ENCODE data around the gene ARSJ. TPM values are rescaled to one million over a fixed set of nuclear protein-coding genes. Genes with fewer than 3 reads are reported as not detected.
"Not testable (repeated sequence)": the region's sequence is repeated elsewhere in the genome, so short reads cannot be mapped to it uniquely, and the experiment has no call there.

The ARSJ gene
- polyA plus RNA-seq, 3 donors from 2014 or later = 0.99 TPM; not detected in 2

DNA sequence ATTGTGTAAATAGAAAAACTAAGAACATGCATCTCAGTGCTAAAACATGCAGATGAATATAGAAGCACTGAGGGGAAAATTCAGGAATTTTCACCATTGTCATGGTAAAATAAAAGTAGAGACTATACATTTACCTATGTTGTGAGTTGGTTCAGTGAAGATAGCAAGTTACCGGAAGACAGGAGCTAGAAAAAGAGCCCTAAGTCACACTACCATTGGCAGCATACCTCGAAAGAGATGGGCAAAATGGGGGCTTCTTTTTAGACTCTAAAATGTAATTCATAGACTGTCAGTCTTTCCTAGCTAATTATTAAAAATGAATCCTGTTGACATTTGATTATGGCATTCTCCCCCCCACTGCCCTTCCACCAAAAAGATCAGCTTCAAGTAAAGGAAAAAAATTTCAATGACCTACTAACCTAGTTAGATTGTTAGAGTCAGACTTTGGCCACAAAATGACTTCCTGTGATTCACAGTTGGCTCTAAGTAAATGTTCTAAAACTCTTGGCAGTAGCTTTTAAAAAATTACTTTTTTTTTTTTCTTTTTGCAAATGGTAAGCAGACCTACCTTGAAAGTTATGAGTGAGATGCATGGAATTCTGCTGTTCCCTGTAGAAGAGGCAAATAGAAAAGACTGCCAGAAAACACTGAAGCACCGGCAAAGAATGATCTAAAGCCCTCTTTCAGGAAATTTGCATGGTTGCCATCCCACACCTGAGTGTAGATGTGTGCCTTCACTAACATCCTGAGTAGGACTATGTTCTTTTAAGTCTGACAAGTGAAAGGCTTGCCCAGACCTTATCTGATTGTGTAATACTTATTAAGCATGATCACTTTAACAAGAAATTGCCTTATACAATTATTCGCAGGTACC lies 26.4 kb upstream of the ARSJ start:
- no peaks in the 10 kb centered on the region for H3K9me3 Mint-ChIP-seq
- peak overlapping the region; percentile 79 to 94 (median 83) for H3K4me3 Mint-ChIP-seq
- peaks cover 0 to 8% (median 5%) of the 10 kb centered on the region in 3 donors for H3K36me3 Mint-ChIP-seq
- peak; percentile 55 to 62 (median 60) for DNase-seq
- peaks cover 0 to 8% (median 2%) of the 10 kb centered on the region in 3 donors for H3K27me3 Mint-ChIP-seq (ENCODE audit: low read depth in 3 of 3)
- H3K27ac Mint-ChIP-seq = peak overlapping the region; percentile 88 to 95 (median 91)
- H3K4me1 Mint-ChIP-seq = peaks cover 59 to 87% of the 10 kb centered on the region in 2 donors

DNA sequence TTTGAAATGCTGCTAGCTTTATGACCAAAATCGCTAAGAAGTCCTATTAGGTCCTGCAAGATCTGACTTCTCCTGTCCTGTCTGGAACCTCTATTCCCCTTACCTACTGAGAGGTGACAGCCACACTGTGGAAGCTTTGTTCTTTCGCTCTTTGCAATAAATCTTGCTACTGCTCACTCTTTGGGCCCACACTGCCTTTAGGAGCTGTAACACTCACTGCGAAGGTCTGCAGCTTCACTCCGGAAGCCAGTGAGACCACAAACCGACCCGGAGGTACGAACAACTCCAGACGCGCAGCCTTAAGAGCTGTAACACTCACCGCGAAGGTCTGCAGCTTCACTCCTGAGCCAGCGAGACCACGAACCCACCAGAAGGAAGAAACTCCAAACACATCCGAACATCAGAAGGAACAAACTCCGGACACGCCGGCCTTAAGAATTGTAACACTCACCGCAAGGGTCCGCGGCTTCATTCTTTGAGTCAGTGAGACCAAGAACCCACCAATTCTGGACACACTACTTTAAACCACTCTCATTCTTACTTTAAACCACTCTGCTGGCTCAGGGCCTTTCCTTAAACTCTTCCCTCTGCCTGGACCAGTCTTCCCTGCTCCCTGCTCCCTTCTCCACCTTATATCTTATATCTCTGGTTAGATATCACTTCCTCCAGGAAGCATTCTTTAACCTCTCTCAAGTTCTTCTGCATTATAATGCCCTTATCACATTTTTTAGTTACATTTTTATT lies 25.2 kb upstream of the ARSJ start:
- peak; percentile 57 to 66 (median 59) for DNase-seq
- not testable (repeated sequence) for H3K27me3 Mint-ChIP-seq (ENCODE audit: low read depth in 3 of 3); H3K9me3 Mint-ChIP-seq; H3K36me3 Mint-ChIP-seq
- Mint-ChIP-seq H3K4me3 (peak overlapping the region; percentile 79 to 94 (median 83)), H3K27ac (peak overlapping the region; percentile 89 to 95 (median 92)), H3K4me1 (peaks cover 59 to 82% of the 10 kb centered on the region in 2 donors)

DNA sequence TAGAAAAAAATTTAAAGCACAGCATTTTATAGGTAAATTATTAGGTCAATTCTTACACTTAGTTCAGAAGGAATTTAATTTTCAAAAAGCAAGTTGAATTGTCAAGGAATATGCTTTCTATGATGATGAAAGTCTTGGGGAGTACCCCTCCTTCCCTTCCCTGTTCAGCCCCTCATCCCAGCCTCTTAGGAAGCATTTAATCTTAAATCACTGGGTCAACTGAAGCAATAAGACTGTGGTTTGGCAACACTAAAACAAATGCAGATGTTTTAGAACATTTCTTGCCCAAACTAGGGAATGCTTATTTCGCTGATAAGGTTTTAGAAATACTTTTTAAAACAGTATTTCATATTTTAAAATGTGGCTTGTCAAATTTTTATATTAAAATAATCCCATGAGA lies 19.1 kb upstream of the ARSJ start:
- DNase-seq = no peak
- Mint-ChIP-seq H3K4me3 (no peak overlapping the region), H3K4me1 (peaks cover 15 to 33% of the 10 kb centered on the region in 2 donors), H3K9me3 (no peaks in the 10 kb centered on the region), H3K27ac (no peak overlapping the region), H3K27me3 (ENCODE audit: low read depth in 3 of 3) (peaks cover 0 to 2% (median 0%) of the 10 kb centered on the region in 3 donors), H3K36me3 (no peaks in the 10 kb centered on the region)

DNA sequence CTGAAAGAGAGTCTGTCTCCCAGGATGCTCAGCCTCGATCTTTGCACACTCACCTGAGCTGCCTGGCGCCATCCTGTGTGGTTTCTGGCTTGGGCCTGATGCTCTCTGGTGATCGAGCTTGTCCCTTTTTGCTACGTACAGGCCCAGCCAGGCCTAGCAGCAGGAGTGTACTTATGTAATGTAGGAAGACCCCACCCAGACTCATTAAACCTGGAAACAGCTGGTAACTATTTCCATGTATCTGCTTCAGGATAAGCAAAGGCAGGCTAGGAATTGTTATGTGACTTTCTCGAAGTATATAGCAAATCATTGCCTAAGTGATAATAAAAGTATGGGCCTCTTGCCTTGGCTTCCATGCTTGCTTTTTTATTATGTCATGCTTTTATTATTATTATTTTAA lies 18.6 kb upstream of the ARSJ start:
- no peak for DNase-seq
- H3K4me1 Mint-ChIP-seq = peaks cover 14 to 28% of the 10 kb centered on the region in 2 donors
- H3K4me3 Mint-ChIP-seq = no peak overlapping the region
- H3K27me3 Mint-ChIP-seq (ENCODE audit: low read depth in 3 of 3) = peaks cover 0 to 2% (median 0%) of the 10 kb centered on the region in 3 donors
- H3K27ac Mint-ChIP-seq = no peak overlapping the region
- no peaks in the 10 kb centered on the region for H3K36me3 Mint-ChIP-seq
- no peaks in the 10 kb centered on the region for H3K9me3 Mint-ChIP-seq

- H3K36me3 Mint-ChIP-seq = no peaks in the 10 kb centered on the region
- H3K4me1 Mint-ChIP-seq = peaks cover 8 to 19% of the 10 kb centered on the region in 2 donors
- no peak overlapping the region for H3K4me3 Mint-ChIP-seq
- H3K27ac Mint-ChIP-seq = no peak overlapping the region
- peaks cover 0 to 2% (median 0%) of the 10 kb centered on the region in 3 donors for H3K27me3 Mint-ChIP-seq (ENCODE audit: low read depth in 3 of 3)
- H3K9me3 Mint-ChIP-seq = no peaks in the 10 kb centered on the region
- no peak for DNase-seq
Observed at GRCh38 chr4:113997206-113997605, 17.8 kb upstream of the ARSJ start.

- no peaks in the 10 kb centered on the region for H3K9me3 Mint-ChIP-seq
- H3K27ac Mint-ChIP-seq = no peak overlapping the region
- H3K4me1 Mint-ChIP-seq = peaks cover 7 to 14% of the 10 kb centered on the region in 2 donors
- H3K4me3 Mint-ChIP-seq = no peak overlapping the region
- no peaks in the 10 kb centered on the region for H3K36me3 Mint-ChIP-seq
- DNase-seq = no peak
- H3K27me3 Mint-ChIP-seq (ENCODE audit: low read depth in 3 of 3) = peaks cover 0 to 2% (median 0%) of the 10 kb centered on the region in 3 donors
Observed at GRCh38 chr4:113996599-113997177, 17.2 kb upstream of the ARSJ start.

- Mint-ChIP-seq H3K36me3 (peaks cover 0 to 3% (median 2%) of the 10 kb centered on the region in 3 donors), H3K4me1 (peaks cover 7 to 8% of the 10 kb centered on the region in 2 donors), H3K27me3 (ENCODE audit: low read depth in 3 of 3) (peaks cover 0 to 3% (median 2%) of the 10 kb centered on the region in 3 donors), H3K4me3 (no peak overlapping the region), H3K9me3 (no peaks in the 10 kb centered on the region), H3K27ac (peak overlapping the region in 1 of 6 donors; percentile 8)
- DNase-seq = no peak
Observed at GRCh38 chr4:113993887-113994286, 14.4 kb upstream of the ARSJ start.

GRCh38 chr4:113990886-113991285 lies 11.4 kb upstream of the ARSJ start:
- Mint-ChIP-seq H3K4me1 (no peaks in the 10 kb centered on the region), H3K27me3 (ENCODE audit: low read depth in 3 of 3) (peaks cover 0 to 5% (median 0%) of the 10 kb centered on the region in 3 donors), H3K36me3 (peaks cover 0 to 11% (median 3%) of the 10 kb centered on the region in 3 donors), H3K27ac (no peak overlapping the region), H3K4me3 (no peak overlapping the region), H3K9me3 (no peaks in the 10 kb centered on the region)
- no peak for DNase-seq

DNA sequence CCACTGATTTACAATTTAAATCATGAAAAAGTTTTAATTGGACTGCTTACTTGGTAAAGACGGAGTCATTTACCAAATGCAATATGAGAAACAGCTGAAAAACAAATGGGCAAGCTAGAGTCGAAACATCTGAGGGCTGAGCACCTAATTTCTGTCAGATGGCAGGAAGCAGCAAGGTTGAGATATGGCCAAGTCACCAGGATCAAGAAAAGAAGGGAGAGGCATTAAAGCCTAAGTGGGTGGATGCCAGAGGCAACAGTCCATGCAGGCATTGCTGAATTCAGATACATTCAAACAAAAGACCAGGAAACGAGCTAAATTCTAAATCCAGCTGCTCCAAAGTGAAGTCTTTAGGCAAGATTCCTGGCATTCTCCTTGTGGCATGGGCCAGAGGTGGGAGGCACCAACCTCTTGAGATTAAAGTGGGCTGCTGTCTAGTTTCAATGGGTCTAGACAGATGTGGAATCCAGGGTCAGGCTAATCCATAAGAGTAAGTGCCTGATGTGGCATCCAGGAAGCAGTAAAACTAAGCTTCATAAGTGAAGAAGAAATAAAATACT lies 8.0 kb upstream of the ARSJ start:
- DNase-seq = no peak
- no peak overlapping the region for H3K4me3 Mint-ChIP-seq
- peaks cover 0 to 5% (median 2%) of the 10 kb centered on the region in 3 donors for H3K27me3 Mint-ChIP-seq (ENCODE audit: low read depth in 3 of 3)
- no peaks in the 10 kb centered on the region for H3K4me1 Mint-ChIP-seq
- no peak overlapping the region for H3K27ac Mint-ChIP-seq
- H3K9me3 Mint-ChIP-seq = peaks cover 0 to 5% (median 0%) of the 10 kb centered on the region in 6 donors
- H3K36me3 Mint-ChIP-seq = peaks cover 0 to 14% (median 3%) of the 10 kb centered on the region in 3 donors

GRCh38 chr4:113982181-113982580 lies 2.7 kb upstream of the ARSJ start:
- peaks cover 0 to 5% (median 0%) of the 10 kb centered on the region in 6 donors for H3K9me3 Mint-ChIP-seq
- H3K27me3 Mint-ChIP-seq (ENCODE audit: low read depth in 3 of 3) = peaks cover 0 to 12% (median 12%) of the 10 kb centered on the region in 3 donors
- no peak overlapping the region for H3K4me3 Mint-ChIP-seq
- peaks cover 18 to 37% of the 10 kb centered on the region in 2 donors for H3K4me1 Mint-ChIP-seq
- no peak for DNase-seq
- no peak overlapping the region for H3K27ac Mint-ChIP-seq
- peaks cover 0 to 13% (median 0%) of the 10 kb centered on the region in 3 donors for H3K36me3 Mint-ChIP-seq

GRCh38 chr4:113981591-113981990 lies 2.1 kb upstream of the ARSJ start:
- DNase-seq = no peak
- peaks cover 21 to 43% of the 10 kb centered on the region in 2 donors for H3K4me1 Mint-ChIP-seq
- no peak overlapping the region for H3K27ac Mint-ChIP-seq
- no peak overlapping the region for H3K4me3 Mint-ChIP-seq
- peaks cover 0 to 12% (median 12%) of the 10 kb centered on the region in 3 donors for H3K27me3 Mint-ChIP-seq (ENCODE audit: low read depth in 3 of 3)
- peaks cover 0 to 13% (median 0%) of the 10 kb centered on the region in 3 donors for H3K36me3 Mint-ChIP-seq
- H3K9me3 Mint-ChIP-seq = peaks cover 0 to 5% (median 0%) of the 10 kb centered on the region in 6 donors

DNA sequence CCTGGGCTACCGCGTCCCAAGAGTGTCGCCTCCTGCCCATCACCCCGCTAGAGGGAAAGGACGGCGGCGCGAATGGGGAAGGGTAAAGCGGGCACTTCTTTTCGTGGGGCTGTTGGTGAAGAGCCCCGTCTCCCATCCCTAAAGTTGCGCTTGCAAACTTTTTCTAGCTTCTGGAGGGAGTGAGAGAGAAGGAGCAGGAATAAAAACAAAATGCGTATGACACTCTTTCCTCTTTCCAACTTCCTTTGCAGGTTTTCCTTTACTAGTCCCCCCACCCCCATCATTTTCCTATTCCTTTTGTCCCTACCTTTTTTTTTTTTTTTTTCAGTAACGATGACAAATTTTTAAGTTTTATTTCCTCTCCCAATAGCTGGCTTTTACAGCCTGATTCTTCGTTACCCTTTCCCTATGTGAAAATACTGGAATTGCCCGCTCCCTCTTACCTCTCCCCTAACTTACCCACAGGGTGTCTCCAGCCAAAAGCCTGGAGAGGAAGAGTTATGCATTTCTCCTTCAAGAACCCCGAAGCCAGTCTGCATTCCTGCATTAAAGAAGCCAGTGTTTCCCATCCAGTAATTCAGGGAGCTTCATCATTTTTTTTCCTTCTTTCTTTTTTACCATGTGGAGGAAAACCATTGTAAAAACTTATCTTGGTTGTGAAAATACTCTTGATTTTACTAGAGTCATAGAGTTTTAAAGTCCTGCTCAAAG lies 613 bp upstream of the ARSJ start:
- H3K4me3 Mint-ChIP-seq = peak overlapping the region; percentile 85 to 93 (median 86)

More for the DNA sequence above, 613 bp upstream of the ARSJ start:
- DNase-seq = no peak
- Mint-ChIP-seq H3K27ac (peak overlapping the region in 4 of 6 donors; percentile 34 to 83 (median 75)), H3K27me3 (ENCODE audit: low read depth in 3 of 3) (peaks cover 0 to 12% (median 12%) of the 10 kb centered on the region in 3 donors), H3K36me3 (peaks cover 0 to 9% (median 0%) of the 10 kb centered on the region in 3 donors), H3K9me3 (peaks cover 0 to 5% (median 0%) of the 10 kb centered on the region in 6 donors), H3K4me1 (peaks cover 21 to 43% of the 10 kb centered on the region in 2 donors)
